ENCODE data around the gene PML.

GRCh38 chr15:73959801-73960200 is 34.7 kb upstream of the PML start:
- TF ChIP-seq CTCF (IDR thresholded peaks at IDR 0.05), result no peak
- TF ChIP-seq EP300 (IDR thresholded peaks at IDR 0.05), result no peak
